GM19438 (cell line): ENCODE results near the gene POFUT1.

Experiments
- ATAC-seq: cut with Tn5 transposase; IDR thresholded peaks from one replicate; pipeline ENCODE4 v1.9.1; 2021; ENCODE audit warnings: low read depth; ENCODE audit not compliant: unreplicated experiment

POFUT1 gene

DNA sequence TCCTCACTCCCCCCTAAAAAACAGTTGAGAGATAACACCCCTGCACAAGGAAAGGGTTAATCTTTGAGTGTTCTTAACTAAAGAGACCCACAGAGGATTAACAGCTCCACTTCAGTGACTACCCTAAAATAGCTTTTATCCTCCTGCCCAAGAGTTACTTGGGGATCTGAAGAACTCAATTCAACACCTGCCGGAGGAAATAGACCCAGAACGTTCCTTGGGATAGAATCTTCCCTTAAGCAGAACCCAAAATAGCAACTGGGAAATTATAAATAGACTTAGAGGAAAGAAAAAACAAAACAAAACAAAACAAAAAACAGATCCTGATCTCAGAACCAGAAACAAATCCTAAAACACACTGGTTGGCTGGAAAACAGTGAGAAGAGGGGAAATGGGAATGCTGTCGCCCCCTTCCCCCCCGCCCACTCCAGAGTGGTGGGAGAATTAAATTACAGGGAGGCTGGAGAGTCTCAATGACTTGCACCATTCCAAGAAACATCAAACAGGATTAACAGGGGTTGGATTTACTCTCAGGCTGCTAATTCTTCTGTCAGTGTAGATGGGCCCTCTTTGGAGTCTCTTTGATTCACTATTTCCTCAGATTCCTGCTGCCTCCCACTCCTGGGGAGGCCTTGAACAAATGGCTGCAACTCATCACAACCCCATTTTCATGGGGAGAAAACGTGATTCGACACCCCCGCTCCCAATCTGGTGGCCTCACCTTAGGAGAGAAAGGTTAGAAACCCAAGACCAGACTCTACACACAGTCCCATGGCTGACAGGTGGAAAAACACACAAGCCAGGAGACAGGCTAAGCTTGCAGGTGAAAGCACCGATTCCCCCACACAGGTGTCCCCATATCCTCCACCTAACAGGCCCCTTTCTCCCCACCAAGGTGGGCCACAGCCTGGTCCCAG lies 1.6 kb upstream of the POFUT1 start:
- no peak for ATAC-seq

GRCh38 chr20:32206760-32207625 lies 687 bp upstream of the POFUT1 start:
- peak; percentile 10 for ATAC-seq

DNA sequence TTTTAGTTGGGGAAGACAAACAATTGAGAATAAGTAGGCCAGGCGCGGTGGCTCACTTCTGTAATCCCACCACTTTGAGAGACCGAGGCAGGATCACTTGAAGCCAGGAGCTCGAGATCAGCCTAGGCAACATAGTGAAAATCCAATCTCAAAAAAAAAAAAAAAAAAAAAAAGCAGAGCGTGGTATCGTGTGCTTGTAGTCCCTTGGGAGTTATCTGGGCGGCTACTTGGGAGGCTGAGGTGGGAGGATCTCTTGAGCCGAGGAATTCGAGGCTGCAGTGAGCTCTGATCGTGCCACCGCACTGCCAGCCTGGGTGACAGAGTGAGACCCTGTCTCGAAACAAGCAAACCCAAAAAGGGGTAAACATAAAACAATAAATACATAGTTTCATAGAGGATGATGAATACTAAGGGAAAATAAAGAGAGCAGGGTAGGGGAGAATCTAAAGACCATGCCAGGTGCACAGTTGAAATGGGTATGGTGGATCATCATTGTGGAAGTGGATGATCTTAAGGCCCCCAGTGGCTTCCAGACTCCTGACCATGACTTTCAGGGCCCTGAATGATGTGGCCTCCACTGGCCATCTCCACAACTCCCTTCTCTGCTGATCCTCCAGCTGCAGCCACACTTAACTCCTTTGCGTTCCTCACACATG lies 947 bp downstream of the POFUT1 start:
- no peak for ATAC-seq

- ATAC-seq: no peak
Measured at GRCh38 chr20:32209850-32210605, 2.3 kb downstream of the POFUT1 start.

DNA sequence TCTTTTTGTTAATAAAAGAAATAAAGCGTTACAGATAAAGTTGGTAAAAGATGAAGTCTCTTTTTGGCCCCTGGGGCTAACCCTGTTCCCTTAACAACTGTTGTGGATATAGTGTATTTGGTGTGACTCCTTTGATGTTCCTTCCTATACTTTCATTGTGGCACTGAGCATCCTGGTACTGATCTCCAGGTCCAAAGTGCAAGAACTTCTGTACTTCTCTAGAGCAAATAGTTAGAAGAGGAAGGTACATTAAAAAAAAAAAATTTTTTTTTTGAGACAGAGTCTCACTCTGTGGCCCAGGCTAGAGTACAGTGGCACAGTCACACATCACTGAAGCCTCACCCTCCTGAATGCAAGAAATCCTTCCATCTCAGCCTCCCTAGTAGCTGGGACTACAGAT lies 6.2 kb downstream of the POFUT1 start:
- no peak for ATAC-seq

DNA sequence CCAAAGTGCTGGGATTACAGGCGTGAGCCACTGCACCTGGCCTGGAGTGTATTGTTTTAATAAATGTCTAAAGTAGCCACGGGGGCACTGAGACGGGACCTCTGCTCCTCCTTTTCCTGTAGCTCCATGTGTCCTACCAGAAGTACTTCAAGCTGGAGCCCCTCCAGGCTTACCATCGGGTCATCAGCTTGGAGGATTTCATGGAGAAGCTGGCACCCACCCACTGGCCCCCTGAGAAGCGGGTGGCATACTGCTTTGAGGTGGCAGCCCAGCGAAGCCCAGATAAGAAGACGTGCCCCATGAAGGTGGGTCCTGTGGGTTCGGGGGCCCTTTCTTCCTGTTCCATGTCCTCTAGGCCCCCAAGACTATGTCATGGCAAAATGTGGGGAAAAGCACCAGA lies 7.5 kb downstream of the POFUT1 start:
- ATAC-seq: no peak

GRCh38 chr20:32215729-32216128 lies 8.0 kb downstream of the POFUT1 start:
- ATAC-seq: no peak

- no peak for ATAC-seq
Measured at GRCh38 chr20:32216179-32217142, 8.8 kb downstream of the POFUT1 start.

GRCh38 chr20:32218156-32218900 lies 10.6 kb downstream of the POFUT1 start:
- no peak for ATAC-seq

GRCh38 chr20:32224463-32224862 lies 16.8 kb downstream of the POFUT1 start:
- ATAC-seq: no peak

DNA sequence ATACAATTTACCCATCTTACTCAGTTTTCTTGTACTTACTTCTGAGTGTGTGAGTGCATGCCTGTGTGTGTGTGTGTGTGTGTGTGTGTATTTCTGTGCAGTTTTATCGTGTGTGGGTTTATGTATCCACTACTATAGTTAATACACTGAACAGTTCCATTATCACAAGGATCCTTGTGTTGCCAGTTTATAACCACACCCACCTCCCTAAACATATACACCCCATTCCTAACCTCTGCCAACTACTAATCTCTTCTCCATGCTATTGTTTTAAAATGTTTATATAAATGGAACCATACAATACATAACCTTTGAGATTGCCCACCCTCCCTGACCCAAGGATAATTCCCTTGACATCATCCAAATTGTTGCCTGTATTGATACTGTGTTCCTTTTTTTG lies 18.7 kb downstream of the POFUT1 start:
- no peak for ATAC-seq

DNA sequence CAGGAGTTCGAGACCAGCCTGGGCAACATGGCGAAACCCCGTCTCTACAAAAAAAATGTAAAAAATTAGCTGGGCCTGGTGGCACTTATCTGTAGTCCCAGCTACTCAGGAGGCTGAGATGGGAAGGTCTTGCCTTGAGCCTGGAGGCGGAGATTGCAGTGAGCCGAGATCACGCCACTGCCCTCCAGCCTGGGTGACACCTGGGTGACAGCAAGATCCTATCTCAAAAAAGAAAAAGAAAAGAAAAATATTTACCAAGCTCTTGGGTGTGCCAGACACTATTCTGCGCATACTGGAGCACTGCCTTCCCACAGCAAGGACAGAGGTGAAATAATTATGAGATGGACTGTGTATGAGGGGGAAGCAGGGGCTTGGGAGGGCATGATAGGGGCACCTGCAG lies 19.6 kb downstream of the POFUT1 start:
- no peak for ATAC-seq

DNA sequence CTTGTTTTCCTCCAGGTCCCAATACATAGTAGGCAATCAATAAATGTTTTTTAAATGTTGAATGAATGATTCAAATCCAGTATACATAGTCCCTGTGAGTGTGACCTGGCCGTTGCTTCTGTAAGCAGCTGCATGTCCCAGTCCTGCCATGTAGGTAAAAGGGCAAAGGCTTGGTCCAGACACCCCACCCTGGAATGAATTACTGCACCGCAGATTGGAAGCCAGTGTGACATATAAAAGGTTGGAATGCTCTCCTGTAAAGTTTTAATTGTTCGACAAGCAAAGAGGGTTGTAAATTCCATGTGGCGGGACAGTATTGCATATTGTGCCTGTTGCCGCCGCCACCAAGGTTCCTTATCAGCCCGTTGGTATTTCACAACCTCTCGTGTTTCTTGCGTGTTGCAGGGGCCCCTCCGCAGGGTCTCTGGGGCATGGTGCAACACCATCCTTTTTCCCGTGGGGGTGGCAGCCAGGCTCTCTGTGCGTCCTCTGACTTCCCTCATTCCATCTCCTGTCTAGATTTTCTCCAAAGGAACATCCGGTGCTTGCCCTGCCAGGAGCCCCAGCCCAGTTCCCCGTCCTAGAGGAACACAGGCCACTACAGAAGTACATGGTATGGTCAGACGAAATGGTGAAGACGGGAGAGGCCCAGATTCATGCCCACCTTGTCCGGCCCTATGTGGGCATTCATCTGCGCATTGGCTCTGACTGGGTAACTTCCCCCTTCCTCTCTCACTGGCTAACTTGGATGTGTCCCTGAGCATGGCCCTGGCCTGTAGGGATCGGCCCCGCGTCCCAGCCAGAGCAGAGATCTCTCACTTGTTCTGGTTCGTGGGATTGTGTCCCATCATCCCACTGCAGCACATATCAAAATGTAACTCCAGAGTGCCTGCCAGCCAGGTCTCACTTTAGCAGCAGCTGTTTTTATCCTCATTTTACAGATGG lies 20.3 kb downstream of the POFUT1 start:
- ATAC-seq: no peak

GRCh38 chr20:32229251-32229747 lies 21.6 kb downstream of the POFUT1 start:
- no peak for ATAC-seq

GRCh38 chr20:32230707-32231106 lies 23.0 kb downstream of the POFUT1 start:
- no peak for ATAC-seq

GRCh38 chr20:32231245-32231644 lies 23.6 kb downstream of the POFUT1 start:
- no peak for ATAC-seq

DNA sequence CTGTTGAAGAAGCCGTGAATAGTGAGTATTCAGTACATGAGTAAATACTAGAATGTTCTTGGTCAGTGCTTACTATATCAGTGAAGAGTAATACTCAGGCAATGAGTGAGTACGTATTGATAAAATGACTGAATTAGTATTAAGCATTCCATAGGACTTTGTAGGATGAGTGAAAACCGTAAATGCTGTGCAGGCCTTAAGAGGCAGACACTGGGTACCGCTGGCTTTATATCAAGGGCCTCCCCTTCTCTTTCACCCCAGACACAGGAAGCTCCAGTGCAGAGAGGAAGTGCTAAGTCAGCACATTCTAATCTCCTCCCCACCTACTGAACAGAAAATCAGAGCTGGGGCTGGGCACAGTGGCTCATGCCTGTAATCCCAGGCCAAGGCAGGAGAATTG lies 24.2 kb downstream of the POFUT1 start:
- no peak for ATAC-seq
